Activated naive CD8-positive, alpha-beta T cell treated with anti-CD3 and anti-CD28 coated beads for 36 hours (primary cell): ENCODE measurements around the gene BTBD19. TPM values are rescaled to one million over a fixed set of nuclear protein-coding genes. Genes with fewer than 3 reads are reported as not detected.
"Not testable (repeated sequence)": the region's sequence is repeated elsewhere in the genome, so short reads cannot be mapped to it uniquely, and the experiment has no call there.

Experiments
- DNase-seq: peaks from one replicate; pipeline ENCODE4 v3.0.0; 2021
- H3K27ac Mint-ChIP-seq: one replicate; pipeline ENCODE4 v1.8.0; 2022; ENCODE audit warnings: mild to moderate bottlenecking, moderate library complexity, mixed read lengths
- H3K27me3 Mint-ChIP-seq: one replicate; pipeline ENCODE4 v1.8.0; 2022; ENCODE audit warnings: mild to moderate bottlenecking, mixed read lengths
- H3K36me3 Mint-ChIP-seq: one replicate; pipeline ENCODE4 v1.8.0; 2021; ENCODE audit warnings: mild to moderate bottlenecking, mixed read lengths
- H3K4me1 Mint-ChIP-seq: one replicate; pipeline ENCODE4 v1.8.0; 2021; ENCODE audit warnings: mixed read lengths
- H3K4me3 Mint-ChIP-seq: one replicate; pipeline ENCODE4 v1.8.0; 2022; ENCODE audit warnings: mild to moderate bottlenecking, moderate library complexity, mixed read lengths
- H3K9me3 Mint-ChIP-seq: one replicate; pipeline ENCODE4 v1.8.0; 2022; ENCODE audit warnings: mixed read lengths
- total RNA-seq, 2 experiments: library from RNA; stranded (reverse); gene quantifications; one replicate each; pipeline ENCODE4 v1.2.3, GENCODE V29; 2021

BTBD19 gene, protein sequence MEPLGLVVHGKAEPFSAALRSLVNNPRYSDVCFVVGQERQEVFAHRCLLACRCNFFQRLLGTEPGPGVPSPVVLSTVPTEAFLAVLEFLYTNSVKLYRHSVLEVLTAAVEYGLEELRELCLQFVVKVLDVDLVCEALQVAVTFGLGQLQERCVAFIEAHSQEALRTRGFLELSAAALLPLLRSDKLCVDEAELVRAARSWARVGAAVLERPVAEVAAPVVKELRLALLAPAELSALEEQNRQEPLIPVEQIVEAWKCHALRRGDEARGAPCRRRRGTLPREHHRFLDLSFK
- 1 to 10 TPM; 6.0 to 8.1 TPM for total RNA-seq

DNA sequence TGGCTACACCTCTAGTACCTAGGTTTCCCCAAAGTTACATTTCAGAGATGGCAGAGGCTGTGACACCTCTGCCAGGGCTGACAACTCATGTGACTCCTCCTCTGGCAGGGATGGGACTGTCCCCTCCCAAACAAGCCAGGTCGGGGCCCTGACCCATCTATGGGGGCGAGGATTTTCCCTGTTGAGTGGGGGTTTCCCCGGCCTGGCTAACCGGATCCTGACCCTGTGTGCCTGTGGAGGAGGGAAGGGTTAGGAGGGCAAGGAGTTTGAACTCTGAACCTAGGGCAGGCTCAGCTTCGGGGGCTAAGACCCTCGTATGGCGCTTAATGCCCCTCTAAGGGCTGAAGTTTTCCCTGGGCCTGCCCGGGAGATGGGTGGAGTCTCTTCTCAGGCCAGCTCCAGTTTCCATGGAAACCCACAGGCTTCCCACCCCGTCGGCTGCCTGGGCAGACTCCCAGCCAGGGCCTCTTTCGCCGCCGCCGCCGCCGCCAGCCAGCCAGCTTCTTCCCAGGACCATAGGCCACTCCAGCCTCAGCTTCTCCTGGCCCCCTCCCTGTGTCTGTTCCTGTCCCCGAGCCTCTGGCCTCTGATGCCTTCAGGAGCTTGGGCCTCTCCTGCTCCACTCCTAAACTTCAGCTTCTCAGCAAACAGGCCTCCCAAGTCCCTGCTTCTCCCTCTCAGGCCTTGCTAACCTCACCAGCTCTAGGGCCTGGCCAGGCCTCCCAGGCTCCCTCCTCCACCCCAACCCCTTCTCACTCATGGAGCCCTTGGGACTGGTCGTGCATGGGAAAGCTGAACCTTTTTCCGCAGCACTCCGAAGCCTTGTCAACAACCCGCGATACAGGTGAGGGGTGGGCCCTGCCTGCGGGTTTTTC is at the start of gene BTBD19:
BTBD19 (plus strand) TSS at position 461 of the 875 bp plus-strand sequence; CDS start at position 759, 298 bp downstream.
- Mint-ChIP-seq H3K4me1 (peaks cover 77% of the 10 kb centered on the region), H3K9me3 (no peaks in the 10 kb centered on the region), H3K27me3 (no peaks in the 10 kb centered on the region), H3K4me3 (peak within 1 kb of the TSS; percentile 74), H3K27ac (peak within 1 kb of the TSS; percentile 99), H3K36me3 (peaks cover 32% of the 10 kb centered on the region)
- peak; percentile 87 for DNase-seq

DNA sequence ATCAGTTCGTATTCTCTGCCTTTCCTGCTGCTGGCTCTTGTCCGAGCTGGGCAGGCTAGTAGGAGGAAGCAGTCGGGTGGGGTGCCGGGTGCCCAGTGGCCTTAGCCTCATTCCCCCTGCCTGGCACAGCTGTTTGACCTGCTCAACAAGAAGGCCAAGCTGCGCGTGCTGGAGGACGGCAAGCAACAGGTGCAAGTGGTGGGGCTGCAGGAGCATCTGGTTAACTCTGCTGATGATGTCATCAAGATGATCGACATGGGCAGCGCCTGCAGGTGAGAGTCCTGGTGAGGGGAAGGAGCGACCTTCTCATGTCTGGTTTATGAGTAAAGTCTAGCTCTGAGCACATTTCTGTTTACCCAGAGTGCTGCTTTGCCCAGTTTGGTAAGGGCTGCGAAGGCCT is 49.2 kb upstream of the BTBD19 start:
- H3K27me3 Mint-ChIP-seq = no peaks in the 10 kb centered on the region
- H3K27ac Mint-ChIP-seq = no peak overlapping the region
- no peak for DNase-seq
- H3K9me3 Mint-ChIP-seq = no peaks in the 10 kb centered on the region
- peaks cover 61% of the 10 kb centered on the region for H3K36me3 Mint-ChIP-seq
- H3K4me3 Mint-ChIP-seq = no peak overlapping the region
- H3K4me1 Mint-ChIP-seq = peaks cover 5% of the 10 kb centered on the region

- Mint-ChIP-seq H3K27ac (no peak overlapping the region), H3K36me3 (peaks cover 55% of the 10 kb centered on the region), H3K27me3 (no peaks in the 10 kb centered on the region), H3K4me3 (no peak overlapping the region), H3K4me1 (peaks cover 5% of the 10 kb centered on the region), H3K9me3 (no peaks in the 10 kb centered on the region)
- DNase-seq = no peak
These were observed 47.4 kb upstream of the BTBD19 start for GRCh38 chr1:44760876-44761275.

GRCh38 chr1:44766421-44766820 is 41.9 kb upstream of the BTBD19 start:
- not testable (repeated sequence) for H3K27me3 Mint-ChIP-seq, H3K27ac Mint-ChIP-seq, H3K4me3 Mint-ChIP-seq, H3K9me3 Mint-ChIP-seq, DNase-seq, H3K4me1 Mint-ChIP-seq
- peaks cover 22% of the 10 kb centered on the region for H3K36me3 Mint-ChIP-seq

GRCh38 chr1:44775078-44775929 is 33.0 kb upstream of the BTBD19 start, which contains the start of gene RPS8:
RPS8 (plus strand) TSS chr1:44775540; CDS start chr1:44775597, 57 bp downstream.
- peak within 1 kb of the TSS; percentile 94 for H3K4me3 Mint-ChIP-seq
- H3K9me3 Mint-ChIP-seq = no peaks in the 10 kb centered on the region
- H3K27me3 Mint-ChIP-seq = no peaks in the 10 kb centered on the region
- H3K4me1 Mint-ChIP-seq = peaks cover 31% of the 10 kb centered on the region
- DNase-seq = peak; percentile 86
- H3K27ac Mint-ChIP-seq = peak within 1 kb of the TSS; percentile 97
- H3K36me3 Mint-ChIP-seq = peaks cover 59% of the 10 kb centered on the region

DNA sequence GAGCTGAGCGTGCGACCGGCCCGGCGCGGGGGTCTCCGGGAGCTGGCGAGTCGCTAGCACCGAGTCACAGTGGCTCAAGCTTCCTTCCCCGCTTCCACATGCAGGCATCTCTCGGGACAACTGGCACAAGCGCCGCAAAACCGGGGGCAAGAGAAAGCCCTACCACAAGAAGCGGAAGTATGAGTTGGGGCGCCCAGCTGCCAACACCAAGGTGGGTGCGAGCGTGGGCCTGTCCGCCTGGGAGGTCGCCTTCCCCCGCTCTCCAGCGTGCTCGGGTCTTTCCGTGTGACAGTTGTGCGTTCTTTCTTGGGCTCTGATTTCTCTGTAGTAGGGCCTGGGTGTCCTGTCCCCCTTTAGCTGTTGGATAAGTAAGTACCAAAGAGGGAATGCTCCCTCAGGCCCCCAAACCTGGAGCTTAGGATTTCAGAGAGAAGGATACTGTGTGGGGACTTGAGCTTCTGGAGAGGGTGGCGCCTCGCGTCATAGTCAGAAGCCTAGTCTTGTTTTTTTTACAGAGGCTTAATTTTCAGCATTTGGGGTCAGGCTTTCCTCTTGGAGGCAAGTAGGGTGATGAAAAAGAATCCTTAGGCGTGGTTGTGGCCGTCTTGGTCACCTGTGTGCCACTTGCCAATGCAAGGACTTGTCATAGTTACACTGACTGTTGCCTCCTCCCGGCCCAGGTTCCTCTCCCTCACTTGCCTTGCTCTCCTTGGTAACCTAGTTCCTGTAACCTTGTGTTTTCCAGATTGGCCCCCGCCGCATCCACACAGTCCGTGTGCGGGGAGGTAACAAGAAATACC is 32.2 kb upstream of the BTBD19 start:
- peaks cover 66% of the 10 kb centered on the region for H3K36me3 Mint-ChIP-seq
- H3K4me3 Mint-ChIP-seq = peak overlapping the region; percentile 94
- no peaks in the 10 kb centered on the region for H3K27me3 Mint-ChIP-seq
- peak; percentile 37 for DNase-seq
- no peaks in the 10 kb centered on the region for H3K9me3 Mint-ChIP-seq
- H3K27ac Mint-ChIP-seq = peak overlapping the region; percentile 97
- H3K4me1 Mint-ChIP-seq = peaks cover 33% of the 10 kb centered on the region

GRCh38 chr1:44776730-44777068 is 31.6 kb upstream of the BTBD19 start:
- H3K4me1 Mint-ChIP-seq = peaks cover 35% of the 10 kb centered on the region
- H3K4me3 Mint-ChIP-seq = peak overlapping the region; percentile 94

GRCh38 chr1:44777547-44777946 is 30.8 kb upstream of the BTBD19 start:
- no peak for DNase-seq
- peaks cover 78% of the 10 kb centered on the region for H3K36me3 Mint-ChIP-seq
- no peaks in the 10 kb centered on the region for H3K9me3 Mint-ChIP-seq
- peaks cover 35% of the 10 kb centered on the region for H3K4me1 Mint-ChIP-seq
- H3K27ac Mint-ChIP-seq = peak overlapping the region; percentile 97
- H3K27me3 Mint-ChIP-seq = no peaks in the 10 kb centered on the region
- H3K4me3 Mint-ChIP-seq = peak overlapping the region; percentile 94

More at GRCh38 chr1:44776730-44777068, 31.6 kb upstream of the BTBD19 start:
- no peak for DNase-seq
- Mint-ChIP-seq H3K36me3 (peaks cover 72% of the 10 kb centered on the region), H3K27me3 (no peaks in the 10 kb centered on the region), H3K27ac (peak overlapping the region; percentile 97), H3K9me3 (no peaks in the 10 kb centered on the region)

GRCh38 chr1:44777969-44778635 is 30.2 kb upstream of the BTBD19 start:
- Mint-ChIP-seq H3K9me3 (no peaks in the 10 kb centered on the region), H3K4me1 (peaks cover 35% of the 10 kb centered on the region), H3K4me3 (peak overlapping the region; percentile 94), H3K27ac (peak overlapping the region; percentile 97), H3K36me3 (peaks cover 75% of the 10 kb centered on the region), H3K27me3 (no peaks in the 10 kb centered on the region)
- no peak for DNase-seq

- DNase-seq = no peak
- H3K4me1 Mint-ChIP-seq = peaks cover 40% of the 10 kb centered on the region
- H3K27ac Mint-ChIP-seq = peak overlapping the region; percentile 85
- H3K36me3 Mint-ChIP-seq = peaks cover 76% of the 10 kb centered on the region
- H3K27me3 Mint-ChIP-seq = no peaks in the 10 kb centered on the region
- H3K4me3 Mint-ChIP-seq = peak overlapping the region; percentile 94
- no peaks in the 10 kb centered on the region for H3K9me3 Mint-ChIP-seq
These were observed 29.4 kb upstream of the BTBD19 start for GRCh38 chr1:44778705-44779576.

DNA sequence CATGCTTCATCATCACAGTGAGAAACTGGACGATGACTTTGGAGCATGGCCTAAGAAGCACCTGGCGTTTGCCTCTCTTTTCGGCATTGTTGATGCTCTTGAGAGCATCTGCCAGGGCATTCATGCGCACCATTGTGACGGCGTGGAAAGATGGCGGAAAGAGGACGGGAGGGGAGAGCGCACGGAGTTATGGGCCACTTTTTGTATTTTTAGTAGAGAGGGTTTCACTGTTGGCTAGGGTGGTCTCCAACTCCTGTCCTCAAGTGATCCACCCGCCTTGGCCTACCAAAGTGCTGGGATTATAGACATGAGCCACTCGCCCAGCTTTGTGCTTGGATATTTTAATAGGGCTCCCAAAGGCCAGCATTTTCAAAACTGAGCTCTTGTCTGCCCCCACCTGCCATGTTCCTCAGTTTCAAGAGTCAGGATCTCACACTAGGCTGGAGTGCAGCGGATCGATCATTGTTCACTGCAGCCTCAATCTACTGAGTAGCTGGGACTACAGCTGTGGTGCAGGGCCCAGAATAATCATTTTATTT is 27.7 kb upstream of the BTBD19 start:
- H3K4me3 Mint-ChIP-seq = no peak overlapping the region
- H3K36me3 Mint-ChIP-seq = peaks cover 68% of the 10 kb centered on the region
- no peaks in the 10 kb centered on the region for H3K9me3 Mint-ChIP-seq
- peak overlapping the region; percentile 42 for H3K27ac Mint-ChIP-seq
- peaks cover 45% of the 10 kb centered on the region for H3K4me1 Mint-ChIP-seq
- no peaks in the 10 kb centered on the region for H3K27me3 Mint-ChIP-seq
- no peak for DNase-seq

DNA sequence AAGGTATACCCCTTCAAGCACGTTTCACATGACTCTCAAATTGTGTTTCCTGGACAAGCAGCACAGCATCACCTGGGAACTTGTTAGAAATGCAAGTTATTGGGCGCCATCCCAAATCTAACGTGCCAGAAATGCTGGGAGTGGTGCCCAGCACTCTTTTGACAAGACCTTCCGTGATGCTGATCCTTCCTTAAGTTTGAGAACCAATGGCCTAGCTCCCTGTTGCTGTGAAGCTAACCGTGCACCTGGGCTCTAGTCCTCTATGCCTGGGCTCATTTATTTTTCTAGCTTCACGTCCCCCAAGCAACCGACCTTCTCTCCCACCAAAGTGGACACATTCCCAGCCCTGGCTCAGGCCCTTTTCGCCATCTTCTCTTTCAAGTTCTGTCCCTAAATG is 24.6 kb upstream of the BTBD19 start:
- peaks cover 38% of the 10 kb centered on the region for H3K36me3 Mint-ChIP-seq

More for the DNA sequence above, 24.6 kb upstream of the BTBD19 start:
- peak overlapping the region; percentile 68 for H3K4me3 Mint-ChIP-seq
- no peaks in the 10 kb centered on the region for H3K27me3 Mint-ChIP-seq
- H3K4me1 Mint-ChIP-seq = peaks cover 38% of the 10 kb centered on the region
- H3K27ac Mint-ChIP-seq = peak overlapping the region; percentile 71
- DNase-seq = no peak
- no peaks in the 10 kb centered on the region for H3K9me3 Mint-ChIP-seq
